Activated CD8-positive, alpha-beta memory T cell treated with anti-CD3 and anti-CD28 coated beads, Interleukin-2, amount 50 U/mL, for 4 hours (primary cell): ENCODE measurements around the gene LYPLA2.

Experiments
- DNase-seq: peaks from one replicate; pipeline ENCODE4 v3.0.0-alpha.2; 2020

The LYPLA2 gene

GRCh38 chr1:23838401-23838866 is 47.5 kb downstream of the LYPLA2 start:
- DNase-seq, result peak; percentile 76

- DNase-seq, result no peak
These were observed 52.7 kb downstream of the LYPLA2 start for GRCh38 chr1:23843644-23844043.
